Activated T-cell treated with anti-CD3 and anti-CD28 coated beads for 1 hour (primary cell): ENCODE measurements around the gene CDH16.
"Not testable (repeated sequence)": the region's sequence is repeated elsewhere in the genome, so short reads cannot be mapped to it uniquely, and the experiment has no call there.

Experiments
- DNase-seq: peaks from one replicate; pipeline ENCODE4 v3.0.0-alpha.2; 2020; ENCODE audit warnings: low read depth

Gene CDH16

DNA sequence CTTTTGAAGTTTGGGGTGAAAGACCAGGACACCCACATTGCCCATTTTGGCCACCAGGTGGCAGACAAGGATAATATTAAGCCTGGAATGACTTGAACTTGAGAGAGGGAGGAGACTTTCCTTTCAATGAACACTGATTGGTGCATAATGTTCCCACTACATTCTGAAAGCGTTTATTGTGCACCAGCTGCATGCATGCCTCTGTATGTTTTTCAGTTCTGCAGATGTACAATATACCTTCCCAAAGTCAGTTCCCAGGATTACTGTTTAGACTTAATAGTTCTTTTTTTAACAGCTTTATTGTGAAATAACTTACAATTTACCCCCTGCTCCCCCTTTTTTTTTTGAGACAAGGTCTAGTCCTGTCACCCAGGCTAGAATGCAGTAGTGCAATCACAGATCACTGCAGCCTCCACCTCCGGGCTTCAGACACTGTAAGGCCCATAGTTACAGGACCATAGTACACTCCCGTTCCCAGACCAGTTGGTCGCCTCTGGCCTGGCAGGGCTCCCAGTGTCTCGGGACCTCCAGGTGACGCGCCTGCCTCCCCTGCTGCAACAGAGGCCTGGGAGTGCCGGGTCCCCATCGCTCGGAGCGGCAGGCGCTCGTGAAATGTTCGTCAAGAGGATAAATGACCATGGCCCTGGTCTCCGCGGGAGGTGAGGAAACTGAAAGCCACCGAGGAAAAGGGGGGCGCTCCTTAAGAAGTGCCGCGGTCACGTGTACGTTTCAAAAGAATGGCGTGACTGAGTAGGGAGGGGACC lies 28.8 kb upstream of the CDH16 start:
- DNase-seq: peak; percentile 81

DNA sequence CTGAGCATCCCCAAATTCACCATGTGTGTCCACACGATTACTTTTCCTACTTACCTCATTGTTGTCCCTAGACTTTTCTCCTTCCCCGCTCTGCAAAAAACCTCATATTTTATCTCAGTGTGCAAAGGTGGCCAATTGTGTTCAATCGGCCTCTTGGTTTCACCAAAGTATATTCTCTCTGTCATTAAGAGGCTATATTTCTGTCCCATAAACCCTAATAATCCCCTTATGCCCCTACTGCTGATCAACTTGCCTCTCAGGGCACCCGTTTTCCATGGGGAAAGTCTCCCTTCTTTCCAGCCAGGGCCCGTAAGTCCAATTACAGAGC lies 28.3 kb upstream of the CDH16 start:
- no peak for DNase-seq

DNA sequence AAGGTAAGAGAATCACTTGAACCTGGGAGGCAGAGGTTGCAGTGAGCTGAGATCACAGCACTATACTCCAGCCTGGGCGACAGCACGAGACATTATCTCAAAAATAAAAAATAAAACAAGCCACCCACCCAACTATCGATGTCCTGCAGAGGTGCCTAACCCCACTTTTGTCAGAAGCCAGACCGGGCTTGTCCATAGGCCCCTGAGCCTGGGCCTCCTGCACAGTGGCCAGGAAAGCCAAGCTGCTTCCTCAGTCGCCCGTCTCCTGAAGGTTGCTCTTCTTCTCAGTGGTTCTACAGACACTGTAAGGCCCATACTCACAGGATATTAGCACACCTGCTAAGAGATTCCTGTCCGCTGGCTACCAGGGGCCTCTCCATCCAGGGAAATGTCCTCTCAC lies 27.9 kb upstream of the CDH16 start:
- no peak for DNase-seq

DNA sequence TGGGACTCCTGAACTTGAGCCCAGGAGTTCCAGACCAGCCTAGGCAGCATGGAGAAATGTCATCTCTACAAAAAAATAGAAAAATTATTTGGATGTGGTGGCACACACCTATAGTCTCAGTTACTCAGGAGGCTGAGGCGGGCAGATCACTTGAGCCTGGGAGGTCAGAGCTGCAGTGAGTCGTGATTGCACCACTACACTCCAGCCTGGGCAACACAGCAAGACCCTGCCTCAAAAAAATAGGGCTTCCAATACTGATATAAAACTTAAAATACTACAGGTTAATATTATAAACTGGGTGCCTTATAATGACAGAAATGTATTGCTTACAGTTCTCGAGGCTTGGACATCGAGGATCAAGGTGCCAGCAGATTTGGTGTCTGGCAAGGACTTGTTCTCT lies 27.3 kb upstream of the CDH16 start:
- no peak for DNase-seq

DNA sequence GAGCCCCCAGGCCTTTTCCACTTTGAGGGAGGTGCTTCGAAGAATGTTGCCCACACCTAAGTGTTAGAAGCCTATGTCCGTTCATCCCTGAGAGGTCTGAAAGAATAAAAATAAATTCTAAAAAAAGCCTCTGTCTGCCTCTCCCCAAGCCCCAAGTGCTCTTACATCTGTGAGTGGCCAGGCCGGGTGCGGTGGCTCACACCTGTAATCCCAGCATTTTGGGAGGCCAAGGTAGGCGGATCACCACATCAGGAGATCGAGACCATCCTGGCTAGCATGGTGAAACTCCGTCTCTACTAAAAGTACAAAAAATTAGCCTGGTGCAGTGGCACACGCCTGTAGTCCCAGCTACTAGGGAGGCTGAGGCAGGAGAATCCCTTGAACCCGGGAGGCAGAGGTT lies 26.3 kb upstream of the CDH16 start:
- not testable (repeated sequence) for DNase-seq

DNA sequence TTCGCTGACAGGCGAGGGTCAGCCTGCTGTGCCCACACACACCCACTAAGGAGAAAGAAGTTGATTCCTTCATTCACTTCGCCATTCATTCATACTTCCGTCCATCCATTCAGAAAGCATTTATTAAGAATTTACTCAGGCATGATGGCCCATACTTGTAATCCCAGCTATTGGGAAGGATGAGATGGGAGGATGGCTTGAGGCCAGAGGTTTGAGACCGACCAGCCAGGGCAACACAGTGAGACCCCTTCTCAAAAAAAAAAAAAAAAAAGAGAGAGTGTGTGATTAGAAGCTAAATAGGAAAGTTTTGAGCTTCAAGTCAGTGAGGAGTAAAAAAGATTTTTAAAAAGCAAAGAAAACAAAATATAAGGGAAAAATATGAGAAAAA lies 25.4 kb upstream of the CDH16 start:
- DNase-seq: no peak

DNA sequence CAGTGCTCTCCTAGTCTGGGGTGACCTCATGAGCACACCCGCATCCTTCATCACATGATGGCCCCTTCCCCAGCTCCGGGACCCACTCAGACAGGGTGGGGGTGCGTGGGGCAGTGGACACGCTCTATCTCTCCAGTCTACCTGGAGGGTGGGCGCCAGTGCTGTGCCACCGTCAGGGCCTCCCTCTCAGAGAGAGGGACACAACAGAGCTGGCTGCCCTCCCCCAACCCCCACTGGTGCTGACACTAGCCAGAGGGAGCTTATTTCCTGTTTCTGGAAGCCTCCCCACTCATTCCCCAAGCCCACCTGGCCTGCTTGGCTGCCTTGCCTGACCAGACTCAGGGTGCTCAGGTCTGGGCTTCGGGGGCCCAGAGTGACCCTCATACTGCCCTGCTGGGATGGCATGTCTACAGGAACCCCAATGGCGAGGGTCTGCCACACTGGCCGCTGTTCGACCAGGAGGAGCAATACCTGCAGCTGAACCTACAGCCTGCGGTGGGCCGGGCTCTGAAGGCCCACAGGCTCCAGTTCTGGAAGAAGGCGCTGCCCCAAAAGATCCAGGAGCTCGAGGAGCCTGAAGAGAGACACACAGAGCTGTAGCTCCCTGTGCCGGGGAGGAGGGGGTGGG lies 24.9 kb upstream of the CDH16 start:
- DNase-seq: no peak

DNA sequence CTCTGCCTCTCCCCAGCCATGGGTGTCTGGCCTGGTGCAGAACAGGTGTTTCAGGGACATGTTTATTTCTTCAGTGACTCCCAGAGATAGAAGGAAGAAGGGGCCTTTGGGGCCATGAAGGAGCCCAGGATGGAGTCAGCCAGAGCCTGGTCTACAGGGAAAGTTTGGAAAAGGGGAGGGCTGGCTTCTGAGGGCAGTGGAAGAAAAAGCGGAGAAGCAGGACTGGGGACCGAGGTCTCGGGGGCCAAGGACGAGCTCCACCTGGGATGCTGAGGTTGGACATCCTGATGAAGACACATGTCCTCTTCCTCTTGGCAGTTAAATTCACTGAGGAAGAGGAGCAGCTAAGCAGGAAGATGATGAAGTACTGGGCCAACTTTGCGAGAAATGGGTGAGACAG lies 24.3 kb upstream of the CDH16 start:
- no peak for DNase-seq

DNA sequence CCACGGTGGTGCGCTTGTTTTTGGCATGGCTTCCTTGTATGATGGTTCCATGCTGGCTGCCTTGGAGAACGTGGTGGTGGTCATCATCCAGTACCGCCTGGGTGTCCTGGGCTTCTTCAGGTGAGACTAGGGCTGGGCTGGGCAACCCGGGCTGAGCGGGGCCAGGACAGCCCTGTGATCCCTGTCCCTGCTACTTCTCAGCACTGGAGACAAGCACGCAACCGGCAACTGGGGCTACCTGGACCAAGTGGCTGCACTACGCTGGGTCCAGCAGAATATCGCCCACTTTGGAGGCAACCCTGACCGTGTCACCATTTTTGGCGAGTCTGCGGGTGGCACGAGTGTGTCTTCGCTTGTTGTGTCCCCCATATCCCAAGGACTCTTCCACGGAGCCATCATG lies 21.6 kb upstream of the CDH16 start:
- DNase-seq: no peak

DNA sequence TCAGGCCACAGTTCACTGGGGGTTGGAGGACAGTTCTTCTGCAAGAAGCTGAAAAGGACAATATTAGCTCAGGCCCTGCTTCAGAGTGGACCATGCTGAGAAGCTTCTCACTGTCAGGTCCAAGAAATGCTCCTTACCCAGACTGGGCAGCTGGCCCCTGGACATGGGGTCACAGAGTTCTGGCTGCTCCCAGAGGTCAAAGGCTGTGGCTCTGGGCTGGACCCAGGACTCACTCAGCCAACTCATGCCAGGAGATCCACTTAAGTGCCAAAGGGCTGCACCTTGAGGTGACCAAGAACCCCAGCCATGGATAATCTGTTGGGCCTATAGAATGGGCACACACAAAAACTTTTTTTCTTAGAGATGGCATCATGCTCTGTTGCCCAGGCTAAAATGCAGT lies 20.7 kb upstream of the CDH16 start:
- DNase-seq: no peak

DNA sequence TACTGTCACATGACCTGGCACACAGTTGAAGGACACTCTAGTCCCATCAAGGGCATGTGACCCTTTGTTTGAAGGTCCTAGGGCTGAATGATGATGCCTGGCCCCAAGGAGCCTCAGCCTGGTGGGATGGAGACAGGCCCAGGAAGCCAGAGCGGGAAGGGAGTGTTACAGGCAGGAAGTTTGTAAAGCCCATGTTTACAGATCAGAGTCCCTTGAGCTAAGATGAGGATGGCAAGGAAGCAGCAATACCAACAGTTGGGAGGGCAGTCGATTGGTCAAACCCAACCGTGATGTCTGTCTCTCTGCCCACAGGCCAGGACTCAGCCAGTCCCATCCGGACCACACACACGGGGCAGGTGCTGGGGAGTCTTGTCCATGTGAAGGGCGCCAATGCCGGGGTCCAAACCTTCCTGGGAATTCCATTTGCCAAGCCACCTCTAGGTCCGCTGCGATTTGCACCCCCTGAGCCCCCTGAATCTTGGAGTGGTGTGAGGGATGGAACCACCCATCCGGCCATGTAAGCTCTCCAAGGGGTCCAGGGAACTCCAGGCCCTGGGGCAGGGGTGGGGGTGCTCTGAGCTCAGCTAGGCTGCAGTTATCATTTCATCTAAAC lies 19.1 kb upstream of the CDH16 start:
- no peak for DNase-seq

DNA sequence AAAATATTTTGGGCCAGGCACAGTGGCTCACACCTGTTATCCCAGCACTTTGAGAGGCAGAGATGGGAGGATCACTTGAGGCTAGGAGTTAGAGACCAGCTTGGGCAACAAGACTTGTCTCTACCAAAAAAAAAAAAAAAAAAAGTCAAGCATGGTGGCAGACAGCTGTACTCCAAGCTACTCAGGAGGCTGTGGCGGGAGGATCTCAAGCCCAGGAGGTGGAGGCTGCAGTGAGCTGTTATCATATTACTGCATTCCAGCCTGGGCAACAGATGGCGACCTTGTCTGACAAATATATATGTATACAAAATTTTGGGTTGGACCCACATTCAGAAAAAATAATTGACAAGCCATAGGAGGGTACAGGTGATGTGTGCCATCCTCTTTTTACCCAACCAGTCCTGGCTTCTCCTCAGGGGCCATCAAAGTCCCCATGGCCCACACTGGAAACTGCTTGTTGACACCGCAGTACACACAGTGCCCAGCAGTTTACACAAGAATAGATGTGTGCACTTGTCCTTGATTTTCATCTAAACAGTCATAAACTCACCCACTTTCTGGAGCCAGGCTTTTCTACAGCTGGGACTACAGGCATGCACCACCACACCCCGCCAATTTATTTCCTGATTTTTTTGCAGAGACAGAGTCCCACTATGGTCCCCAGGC lies 18.3 kb upstream of the CDH16 start:
- no peak for DNase-seq

DNA sequence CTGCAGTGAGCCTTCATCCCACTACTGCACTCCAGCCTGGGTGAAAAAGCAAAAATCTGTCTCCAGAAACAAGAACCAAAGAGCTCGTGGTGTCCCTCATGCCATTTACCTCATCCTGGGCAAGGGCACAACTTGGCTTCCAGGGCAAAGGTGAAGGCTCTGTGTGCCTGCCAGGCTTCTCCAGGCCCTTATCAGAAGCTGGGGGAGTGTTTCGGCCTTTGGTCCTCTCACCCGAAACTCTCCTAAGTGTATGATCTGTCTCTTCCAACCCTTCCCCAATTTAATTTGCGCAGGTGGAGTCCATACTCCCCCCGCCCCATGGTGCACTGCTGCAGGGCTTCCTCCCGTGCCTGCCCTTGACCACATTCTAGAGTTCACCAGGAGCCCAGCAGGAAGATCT lies 17.8 kb upstream of the CDH16 start:
- no peak for DNase-seq

DNA sequence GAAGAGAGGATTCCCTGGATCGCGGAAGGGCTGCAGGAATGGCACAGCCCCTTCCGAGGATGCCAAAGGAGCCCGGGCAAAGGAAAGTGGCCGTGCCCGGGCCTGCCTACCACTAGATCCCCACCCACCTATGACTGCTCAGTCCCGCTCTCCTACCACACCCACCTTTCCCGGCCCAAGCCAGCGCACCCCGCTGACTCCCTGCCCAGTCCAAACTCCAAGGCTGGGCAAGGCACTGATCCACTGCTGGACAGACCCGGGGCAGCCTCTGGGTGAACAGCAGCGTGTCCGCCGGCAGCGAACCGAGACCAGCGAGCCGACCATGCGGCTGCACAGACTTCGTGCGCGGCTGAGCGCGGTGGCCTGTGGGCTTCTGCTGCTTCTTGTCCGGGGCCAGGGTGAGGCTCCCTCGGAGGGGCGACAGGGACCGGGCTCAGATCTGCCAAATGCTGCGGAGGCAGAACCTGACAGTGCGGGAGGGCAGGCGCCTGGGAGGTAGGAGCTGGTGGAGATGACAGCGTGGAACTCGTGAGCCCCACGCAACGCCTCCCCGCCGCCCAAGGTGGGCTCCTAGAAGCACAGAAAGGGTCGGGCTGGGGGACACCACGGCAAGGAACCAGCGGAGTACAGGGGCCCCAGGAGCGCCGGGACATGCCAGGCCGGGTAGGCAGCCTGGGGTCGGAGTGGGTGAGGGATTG lies 16.8 kb upstream of the CDH16 start, which contains the start of gene CES2:
Gene CES2, plus strand, starts transcription at position 203 of the 698 bp plus-strand sequence. Its CDS starts 120 bp downstream, at position 323.
- DNase-seq: no peak

DNA sequence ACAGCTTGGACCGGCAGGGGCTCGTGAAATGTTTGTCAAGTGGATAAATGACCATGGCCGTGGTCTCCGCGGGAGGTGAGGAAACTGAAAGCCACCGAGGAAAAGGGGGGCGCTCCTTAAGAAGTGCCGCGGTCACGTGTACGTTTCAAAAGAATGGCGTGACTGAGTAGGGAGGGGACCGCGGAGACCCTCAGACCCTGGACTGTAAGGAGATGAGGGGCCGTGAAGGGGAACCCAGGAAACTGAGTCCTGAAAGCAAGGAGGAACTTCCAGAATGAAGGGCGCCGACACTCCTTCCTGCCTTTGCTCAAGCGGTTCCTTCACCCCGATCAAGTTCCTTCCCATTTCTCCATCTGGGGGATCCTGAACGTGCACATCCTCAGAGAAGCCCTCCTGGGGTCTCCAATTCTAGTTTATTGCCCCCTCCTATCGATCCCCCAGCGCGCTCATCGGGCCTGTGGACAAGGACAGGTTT lies 16.2 kb upstream of the CDH16 start:
- not testable (repeated sequence) for DNase-seq

DNA sequence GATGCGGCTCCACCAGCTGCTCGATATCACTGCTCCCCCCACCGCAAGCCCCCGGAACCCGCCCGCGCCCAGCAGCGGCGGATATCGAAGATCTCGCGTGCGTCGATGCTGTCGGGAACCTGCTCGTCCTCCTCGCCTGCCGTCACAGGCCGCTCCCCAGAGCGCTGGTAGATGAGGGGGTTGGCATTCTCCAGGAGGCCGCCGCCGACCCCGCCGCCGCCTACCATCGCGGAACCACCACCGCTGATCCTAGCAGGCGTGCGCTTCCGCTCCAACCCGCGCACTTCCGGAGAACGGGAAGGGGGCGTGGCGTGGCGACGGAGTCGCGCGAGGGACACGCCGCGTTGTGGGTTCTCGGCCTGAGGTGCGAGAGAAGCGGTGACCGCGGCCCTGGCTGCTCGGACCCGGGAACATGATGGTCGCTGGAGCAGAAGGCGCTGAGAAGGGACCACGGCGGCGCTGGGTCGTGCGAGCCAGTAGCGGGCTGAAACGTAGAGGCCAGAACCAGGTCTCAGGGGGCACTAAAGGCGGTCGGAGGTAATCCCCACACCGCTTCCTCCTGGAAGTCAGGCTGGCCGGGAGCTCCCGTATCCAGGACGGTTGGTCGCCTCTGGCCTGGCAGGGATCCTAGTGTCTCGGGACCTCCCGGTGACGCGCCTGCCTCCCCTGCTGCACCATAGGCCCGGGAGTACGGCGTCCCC lies 15.6 kb upstream of the CDH16 start, which contains the start of gene CIAO2B:
Gene CIAO2B, minus strand, starts transcription at position 265 of the 701 bp plus-strand sequence. Its CDS starts 38 bp downstream, at position 227.
- DNase-seq: peak; percentile 87

DNA sequence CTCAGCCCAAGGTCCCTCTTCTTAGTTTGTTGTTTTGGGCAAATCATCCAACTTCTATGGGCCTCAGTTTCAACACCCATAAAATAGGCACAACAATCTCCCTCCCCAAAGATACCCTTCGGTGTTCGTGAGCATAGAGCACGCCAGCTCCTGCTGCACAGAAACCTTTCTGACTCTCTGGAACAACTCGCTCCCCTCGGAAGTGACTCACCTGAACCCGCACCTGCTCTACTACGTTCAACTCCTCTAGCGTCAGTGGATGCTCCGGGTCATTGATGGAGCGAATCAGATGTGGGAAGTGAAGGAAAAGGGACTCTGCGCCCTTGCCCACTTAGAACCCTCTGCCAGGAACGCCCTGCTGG lies 15.1 kb upstream of the CDH16 start:
- DNase-seq: peak; percentile 43

DNA sequence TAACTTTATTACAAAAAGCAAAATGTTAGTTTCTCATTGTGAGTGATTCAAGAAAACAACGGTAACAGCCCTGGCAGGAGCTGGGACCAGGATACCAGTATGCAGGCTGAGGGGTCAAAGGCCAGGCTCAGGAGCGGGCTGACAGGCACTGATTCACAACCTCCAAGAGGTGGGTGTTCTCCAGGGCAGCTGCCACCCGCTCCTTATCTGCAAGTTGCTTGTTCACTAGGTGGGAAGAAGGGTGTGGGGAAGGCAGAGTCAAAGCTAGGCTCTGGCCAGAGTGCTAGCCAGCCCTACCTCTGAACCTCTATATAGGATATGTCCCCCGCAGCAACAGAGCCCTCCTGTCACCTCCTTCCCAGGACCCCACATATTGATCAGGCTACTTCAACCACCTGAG lies 13.4 kb upstream of the CDH16 start:
- no peak for DNase-seq

DNA sequence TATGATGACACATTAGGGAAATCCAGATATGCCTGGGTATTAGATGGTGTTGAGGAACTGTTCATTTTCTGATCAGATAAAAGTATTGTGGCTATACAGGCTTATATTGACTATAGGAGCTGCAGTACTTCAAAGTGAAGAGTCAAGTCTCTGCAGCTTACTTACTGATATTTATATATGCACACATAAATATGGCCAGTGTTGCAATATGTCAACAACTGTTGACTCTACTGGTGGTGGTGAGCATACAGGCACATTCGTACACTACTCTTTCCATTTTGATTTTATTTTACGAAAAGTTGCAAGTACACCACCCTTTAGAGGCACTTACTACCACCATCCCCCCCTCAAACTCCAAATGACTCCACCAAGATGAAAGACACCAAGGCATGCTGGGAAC lies 13.0 kb upstream of the CDH16 start:
- no peak for DNase-seq

DNA sequence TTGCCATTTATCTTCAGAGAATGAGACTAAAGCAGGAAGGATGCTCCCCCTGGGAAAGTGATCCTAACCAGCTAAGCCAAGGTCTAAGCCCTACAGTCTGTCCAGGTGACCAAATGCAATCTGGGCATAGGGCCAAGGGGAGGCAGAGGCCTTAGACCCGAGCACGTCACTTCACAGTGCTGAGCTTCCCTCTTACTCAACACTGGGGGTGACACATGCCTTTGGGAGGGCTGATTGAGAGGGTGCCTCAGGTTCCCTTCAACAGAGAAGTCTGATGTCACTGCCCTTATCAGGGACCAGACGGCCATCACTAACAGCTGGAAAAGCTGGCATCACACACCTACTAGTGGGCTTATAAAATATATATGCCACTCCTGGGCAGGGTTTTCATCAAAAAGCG lies 11.5 kb upstream of the CDH16 start:
- no peak for DNase-seq

DNA sequence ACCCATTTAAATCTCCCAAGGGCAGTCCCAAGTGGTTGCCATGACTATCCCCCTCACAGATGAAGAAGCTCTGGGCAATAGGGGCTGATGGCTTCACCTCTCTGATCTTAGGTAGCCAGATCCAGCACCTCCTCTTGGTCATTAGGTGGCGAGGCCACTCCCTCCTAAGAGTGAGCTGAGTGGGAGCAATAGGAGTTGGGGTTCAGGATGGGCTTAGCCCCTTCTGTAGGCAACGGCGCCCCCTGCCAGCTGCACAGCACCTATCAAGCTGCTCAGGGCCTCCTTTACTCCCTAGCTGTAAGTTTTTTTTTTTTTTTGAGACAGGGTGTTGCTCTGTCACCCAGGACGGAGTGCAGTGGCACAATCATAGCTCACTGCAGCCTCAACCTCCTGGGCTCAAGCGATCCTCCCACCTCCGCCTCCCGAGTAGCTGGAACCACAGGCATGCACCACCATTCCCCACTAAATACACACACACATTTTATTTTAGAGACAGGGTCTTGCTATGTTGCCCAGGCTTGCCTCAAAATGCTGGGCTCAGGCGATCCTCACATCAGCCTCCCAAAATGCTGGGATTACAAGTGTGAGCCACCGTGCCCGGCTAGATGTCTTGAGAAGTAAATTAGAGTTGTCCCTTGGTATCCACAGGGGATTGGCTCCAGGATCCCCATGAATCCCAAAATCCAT lies 10.2 kb upstream of the CDH16 start:
- DNase-seq: no peak
